ENCODE results near the gene SLC26A6. TPM values are rescaled to one million over a fixed set of nuclear protein-coding genes. Genes with fewer than 3 reads are reported as not detected.

SLC26A6 gene
- total and polyA plus RNA-seq, 2 donors from 2014 or later: 15.4 to 20.6 TPM

DNA sequence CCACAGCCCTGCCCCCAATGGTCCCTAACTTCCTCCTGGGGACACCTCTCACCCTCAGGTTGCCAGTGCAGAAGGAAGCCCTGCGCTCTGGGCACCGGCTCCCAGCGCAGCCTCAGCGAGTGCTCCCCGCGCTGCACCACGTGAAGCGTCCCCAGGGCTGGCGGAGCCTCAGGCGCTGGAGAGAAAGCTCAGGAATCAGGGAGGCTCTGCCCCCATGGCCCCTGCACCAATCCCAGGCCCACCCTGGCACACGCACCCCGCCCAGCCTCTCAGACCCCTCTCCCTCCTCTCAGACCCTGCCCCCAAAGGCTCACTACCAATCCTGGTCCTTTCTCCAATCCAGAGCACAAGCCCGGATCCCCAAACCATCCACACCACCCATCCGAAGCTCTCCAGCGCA is 47.0 kb downstream of the SLC26A6 start:
- no peak for FAIRE-seq
- intact Hi-C loops (cut with DNase I): no loop called here
- no peak overlapping the region for H3K4me3 ChIP-seq (ENCODE audit: low read length in 3 of 3)

DNA sequence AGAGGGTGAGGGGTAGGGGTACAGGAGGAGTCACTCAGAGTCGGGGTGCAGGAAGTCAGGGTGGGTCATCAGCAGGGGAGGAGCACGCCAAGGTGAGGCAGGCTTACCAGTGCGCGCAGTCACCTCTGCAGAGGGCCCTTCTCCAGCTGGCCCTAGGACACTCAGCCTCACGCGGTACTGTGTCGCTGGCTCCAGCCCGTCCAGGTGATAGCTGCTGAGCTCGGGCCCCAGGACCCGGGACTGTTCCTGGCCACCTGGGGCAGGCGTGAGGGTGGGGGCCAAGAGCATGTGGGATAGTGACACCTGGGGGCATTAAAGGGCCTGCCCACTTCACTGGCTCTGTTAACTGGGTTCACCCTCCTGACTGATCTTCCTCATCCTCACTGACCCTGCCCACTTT is 47.6 kb downstream of the SLC26A6 start:
- intact Hi-C loops (cut with DNase I): no loop called here
- TF ChIP-seq, protein P1, sequence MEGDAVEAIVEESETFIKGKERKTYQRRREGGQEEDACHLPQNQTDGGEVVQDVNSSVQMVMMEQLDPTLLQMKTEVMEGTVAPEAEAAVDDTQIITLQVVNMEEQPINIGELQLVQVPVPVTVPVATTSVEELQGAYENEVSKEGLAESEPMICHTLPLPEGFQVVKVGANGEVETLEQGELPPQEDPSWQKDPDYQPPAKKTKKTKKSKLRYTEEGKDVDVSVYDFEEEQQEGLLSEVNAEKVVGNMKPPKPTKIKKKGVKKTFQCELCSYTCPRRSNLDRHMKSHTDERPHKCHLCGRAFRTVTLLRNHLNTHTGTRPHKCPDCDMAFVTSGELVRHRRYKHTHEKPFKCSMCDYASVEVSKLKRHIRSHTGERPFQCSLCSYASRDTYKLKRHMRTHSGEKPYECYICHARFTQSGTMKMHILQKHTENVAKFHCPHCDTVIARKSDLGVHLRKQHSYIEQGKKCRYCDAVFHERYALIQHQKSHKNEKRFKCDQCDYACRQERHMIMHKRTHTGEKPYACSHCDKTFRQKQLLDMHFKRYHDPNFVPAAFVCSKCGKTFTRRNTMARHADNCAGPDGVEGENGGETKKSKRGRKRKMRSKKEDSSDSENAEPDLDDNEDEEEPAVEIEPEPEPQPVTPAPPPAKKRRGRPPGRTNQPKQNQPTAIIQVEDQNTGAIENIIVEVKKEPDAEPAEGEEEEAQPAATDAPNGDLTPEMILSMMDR (IDR thresholded peaks at IDR 0.05; ENCODE audit: borderline replicate concordance, extremely low read depth, insufficient read depth): no peak
- no peaks in the 10 kb centered on the region for H3K4me1 ChIP-seq (ENCODE audit: control insufficient read depth in 2 of 3, insufficient read depth in 2 of 3, low read depth in 1 of 3, low read length in 3 of 3)
- no peak overlapping the region for H3K27ac ChIP-seq (ENCODE audit: low read depth in 2 of 2, low read length in 2 of 2)
- no peak overlapping the region for H3K4me3 ChIP-seq (ENCODE audit: low read length in 3 of 3)
- no peak overlapping the region for H3K9ac ChIP-seq (ENCODE audit: low read length in 3 of 3)
- DNase-seq (no peak), FAIRE-seq (no peak)
- no peaks in the 10 kb centered on the region for H3K9me3 ChIP-seq (ENCODE audit: control insufficient read depth in 2 of 3, insufficient read depth in 1 of 3, low read length in 3 of 3)
- H3K27me3 ChIP-seq (ENCODE audit: control insufficient read depth, insufficient read depth, low read length): no peaks in the 10 kb centered on the region
- H3K36me3 ChIP-seq (ENCODE audit: control insufficient read depth in 2 of 3, insufficient read depth in 3 of 3, low read length in 3 of 3): no peaks in the 10 kb centered on the region

More for the DNA sequence above, 47.0 kb downstream of the SLC26A6 start:
- H3K36me3 ChIP-seq (ENCODE audit: control insufficient read depth in 2 of 3, insufficient read depth in 3 of 3, low read length in 3 of 3): no peaks in the 10 kb centered on the region
- no peaks in the 10 kb centered on the region for H3K27me3 ChIP-seq (ENCODE audit: control insufficient read depth, insufficient read depth, low read length)
- H3K9ac ChIP-seq (ENCODE audit: low read length in 3 of 3): no peak overlapping the region
- no peak for DNase-seq
- no peak overlapping the region for H3K27ac ChIP-seq (ENCODE audit: low read depth in 2 of 2, low read length in 2 of 2)
- no peaks in the 10 kb centered on the region for H3K4me1 ChIP-seq (ENCODE audit: control insufficient read depth in 2 of 3, insufficient read depth in 2 of 3, low read depth in 1 of 3, low read length in 3 of 3)
- no peaks in the 10 kb centered on the region for H3K9me3 ChIP-seq (ENCODE audit: control insufficient read depth in 2 of 3, insufficient read depth in 1 of 3, low read length in 3 of 3)
- TF ChIP-seq, protein P1 (IDR thresholded peaks at IDR 0.05; ENCODE audit: borderline replicate concordance, extremely low read depth, insufficient read depth): no peak

DNA sequence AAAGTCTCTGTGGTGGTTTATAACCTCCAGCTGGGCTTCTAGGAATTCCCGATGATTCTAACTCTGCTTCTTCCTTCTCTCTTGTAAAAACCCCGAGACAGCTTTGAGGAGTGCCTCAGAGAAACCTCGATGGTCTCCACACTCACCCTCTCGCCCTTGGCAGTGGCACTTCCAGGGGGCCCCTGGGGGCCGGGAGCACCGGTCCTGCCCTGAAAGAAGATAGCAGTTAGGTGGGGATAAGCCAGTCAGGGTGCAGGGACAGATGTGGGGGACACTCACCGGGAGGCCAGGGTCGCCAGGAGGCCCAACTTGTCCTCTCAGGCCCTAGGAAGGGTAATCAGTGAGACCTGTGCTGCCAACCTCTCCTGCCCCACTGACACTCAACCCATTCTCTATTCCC is 49.9 kb downstream of the SLC26A6 start:
- TF ChIP-seq, protein P1 (IDR thresholded peaks at IDR 0.05; ENCODE audit: borderline replicate concordance, extremely low read depth, insufficient read depth): no peak
- H3K9me3 ChIP-seq (ENCODE audit: control insufficient read depth in 2 of 3, insufficient read depth in 1 of 3, low read length in 3 of 3): no peaks in the 10 kb centered on the region
- FAIRE-seq (no peak), DNase-seq (no peak)
- H3K4me3 ChIP-seq (ENCODE audit: low read length in 3 of 3): no peak overlapping the region
- H3K27ac ChIP-seq (ENCODE audit: low read depth in 2 of 2, low read length in 2 of 2): no peak overlapping the region
- no peak overlapping the region for H3K9ac ChIP-seq (ENCODE audit: low read length in 3 of 3)
- no peaks in the 10 kb centered on the region for H3K36me3 ChIP-seq (ENCODE audit: control insufficient read depth in 2 of 3, insufficient read depth in 3 of 3, low read length in 3 of 3)
- intact Hi-C loops (cut with DNase I): no loop called here
- no peaks in the 10 kb centered on the region for H3K27me3 ChIP-seq (ENCODE audit: control insufficient read depth, insufficient read depth, low read length)
- no peaks in the 10 kb centered on the region for H3K4me1 ChIP-seq (ENCODE audit: control insufficient read depth in 2 of 3, insufficient read depth in 2 of 3, low read depth in 1 of 3, low read length in 3 of 3)

DNA sequence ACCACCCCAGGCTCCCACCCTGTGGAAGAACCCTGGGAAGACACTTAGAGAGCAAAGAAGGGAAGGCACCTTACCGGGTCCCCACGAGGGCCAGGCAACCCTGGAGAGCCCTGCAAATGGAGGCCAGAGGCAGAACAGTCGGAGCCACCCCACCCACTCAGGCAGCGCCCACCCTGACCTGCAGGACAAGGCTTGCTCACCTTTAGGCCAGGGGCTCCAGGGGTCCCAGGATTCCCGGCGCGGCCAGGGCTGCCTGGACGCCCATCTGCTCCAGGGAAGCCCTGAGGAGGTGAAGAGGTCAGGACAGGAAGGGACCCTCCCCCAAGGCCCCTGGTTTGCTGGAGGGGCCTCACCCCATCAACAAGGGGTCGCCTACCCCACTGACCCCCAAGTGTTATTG is 50.4 kb downstream of the SLC26A6 start:
- Histone ChIP-seq H3K4me3 (ENCODE audit: low read length in 3 of 3) (no peak overlapping the region), H3K4me1 (ENCODE audit: control insufficient read depth in 2 of 3, insufficient read depth in 2 of 3, low read depth in 1 of 3, low read length in 3 of 3) (no peaks in the 10 kb centered on the region), H3K9ac (ENCODE audit: low read length in 3 of 3) (no peak overlapping the region), H3K27ac (ENCODE audit: low read depth in 2 of 2, low read length in 2 of 2) (no peak overlapping the region), H3K27me3 (ENCODE audit: control insufficient read depth, insufficient read depth, low read length) (no peaks in the 10 kb centered on the region), H3K9me3 (ENCODE audit: control insufficient read depth in 2 of 3, insufficient read depth in 1 of 3, low read length in 3 of 3) (no peaks in the 10 kb centered on the region), H3K36me3 (ENCODE audit: control insufficient read depth in 2 of 3, insufficient read depth in 3 of 3, low read length in 3 of 3) (no peaks in the 10 kb centered on the region)
- intact Hi-C loops (cut with DNase I): no loop called here
- FAIRE-seq: no peak
- TF ChIP-seq, protein P1 (IDR thresholded peaks at IDR 0.05; ENCODE audit: borderline replicate concordance, extremely low read depth, insufficient read depth): no peak
- no peak for DNase-seq

All from kidney (tissue), 14 donors.